Neutrophil (primary cell): ENCODE results near the gene CDKN2B-AS1.
"Not testable (repeated sequence)": the region's sequence is repeated elsewhere in the genome, so short reads cannot be mapped to it uniquely, and the experiment has no call there.

ENCODE experiments used
- H3K27ac ChIP-seq: fragments of 200-600 bp; sonication (generic); 2 replicates; pipeline ENCODE4 v1.5.1; 2016; ENCODE audit warnings: mild to moderate bottlenecking, moderate library complexity
- H3K27me3 ChIP-seq: fragments of 200-600 bp; sonication (generic); 2 replicates; pipeline ENCODE4 v1.6.0; 2016; ENCODE audit warnings: mild to moderate bottlenecking
- H3K36me3 ChIP-seq: fragments of 200-600 bp; sonication (generic); 2 replicates; pipeline ENCODE4 v1.5.1; 2017
- H3K4me1 ChIP-seq, 2 experiments: fragments of 200-600 bp in 1 of 2; sonication (generic) in 1 of 2; 1 replicate in 1 of 2; 2 replicates in 1 of 2; pipeline versions ENCODE4 v1.5.1 to v1.6.1; 2013 to 2016; ENCODE audit warnings: low read depth in 1 of 2, low read length in 1 of 2, mild to moderate bottlenecking in 1 of 2, moderate library complexity in 1 of 2; ENCODE audit not compliant: control insufficient read depth in 1 of 2, insufficient read depth in 1 of 2
- H3K4me3 ChIP-seq, 2 experiments: fragments of 200-600 bp in 1 of 2; sonication (generic) in 1 of 2; 1 replicate in 1 of 2; 2 replicates in 1 of 2; pipeline ENCODE4 v1.5.1; 2013 to 2016; ENCODE audit warnings: low read depth in 1 of 2, low read length in 1 of 2, mild to moderate bottlenecking in 1 of 2, moderate library complexity in 1 of 2
- H3K9me3 ChIP-seq: fragments of 200-600 bp; sonication (generic); 2 replicates; pipeline ENCODE4 v1.5.1; 2016
- CTCF ChIP-seq: fragments of 200-600 bp; sonication (generic); IDR thresholded peaks from 2 replicates; pipeline ENCODE4 v1.5.1; 2016; ENCODE audit warnings: antibody characterized with exemption

Gene CDKN2B-AS1

DNA sequence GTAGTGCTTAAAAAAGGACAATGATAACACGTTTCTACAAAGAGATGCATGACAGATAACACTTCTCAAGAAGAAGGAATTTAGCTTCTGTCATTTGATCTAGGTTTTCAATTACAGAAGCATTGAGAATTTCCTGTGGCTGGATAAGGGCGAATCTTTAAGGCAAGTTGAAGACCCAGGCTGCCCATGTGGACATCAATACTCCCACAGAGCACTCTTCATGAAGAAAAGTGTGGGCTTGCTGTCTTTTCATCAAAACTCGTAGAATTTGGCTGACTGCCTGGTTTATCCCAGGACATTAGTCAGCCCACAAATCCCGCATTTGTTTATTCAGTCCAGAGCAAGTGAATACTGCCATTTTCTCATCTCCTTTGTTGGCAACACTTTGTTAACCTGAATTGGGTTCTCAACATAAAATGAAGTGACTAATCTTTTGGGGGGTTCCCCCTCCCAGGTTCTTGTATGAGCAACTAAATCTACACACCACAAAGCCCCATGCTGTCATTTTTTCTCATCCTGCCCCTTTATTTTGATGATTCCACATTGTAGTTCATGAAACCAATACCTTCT, 57.9 kb downstream of the CDKN2B-AS1 start:
- Histone ChIP-seq H3K36me3 (no peaks in the 10 kb centered on the region), H3K9me3 (no peaks in the 10 kb centered on the region), H3K27me3 (no peaks in the 10 kb centered on the region), H3K4me3 (no peak overlapping the region), H3K27ac (no peak overlapping the region), H3K4me1 (peaks cover 15 to 17% of the 10 kb centered on the region in 2 experiments)
- TF ChIP-seq CTCF = no peak

- TF ChIP-seq CTCF = no peak
- Histone ChIP-seq H3K27me3 (no peaks in the 10 kb centered on the region), H3K4me3 (no peak overlapping the region), H3K36me3 (no peaks in the 10 kb centered on the region), H3K27ac (no peak overlapping the region), H3K4me1 (peaks cover 15 to 17% of the 10 kb centered on the region in 2 experiments), H3K9me3 (no peaks in the 10 kb centered on the region)
These were observed 58.6 kb downstream of the CDKN2B-AS1 start for GRCh38 chr9:22053178-22053577.

DNA sequence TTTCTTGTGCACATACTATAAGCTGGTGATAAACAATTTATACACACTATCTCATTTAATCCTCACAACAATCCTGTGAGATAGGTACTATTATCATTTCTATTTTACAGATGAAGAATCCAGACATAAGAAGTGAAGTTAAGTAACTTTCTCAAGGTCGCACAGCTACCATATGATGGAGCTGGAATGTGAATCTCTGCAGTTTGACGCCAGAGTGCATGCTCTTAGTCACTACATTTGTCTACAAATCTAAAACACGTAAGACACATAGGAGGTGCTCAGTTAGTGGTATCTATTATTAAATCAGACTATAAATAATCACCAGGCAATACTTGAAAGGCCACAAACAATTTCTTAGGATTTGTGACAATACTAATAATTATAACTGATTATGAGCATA, 59.5 kb downstream of the CDKN2B-AS1 start:
- no peak overlapping the region for H3K27ac ChIP-seq
- peaks cover 15 to 17% of the 10 kb centered on the region in 2 experiments for H3K4me1 ChIP-seq
- no peaks in the 10 kb centered on the region for H3K9me3 ChIP-seq
- TF ChIP-seq CTCF = no peak
- no peaks in the 10 kb centered on the region for H3K36me3 ChIP-seq
- H3K4me3 ChIP-seq = no peak overlapping the region
- H3K27me3 ChIP-seq = no peaks in the 10 kb centered on the region

- Histone ChIP-seq H3K4me3 (no peak overlapping the region), H3K36me3 (no peaks in the 10 kb centered on the region), H3K4me1 (peaks cover 15 to 17% of the 10 kb centered on the region in 2 experiments), H3K27me3 (no peaks in the 10 kb centered on the region), H3K27ac (no peak overlapping the region), H3K9me3 (no peaks in the 10 kb centered on the region)
- TF ChIP-seq CTCF = no peak
These were observed 59.9 kb downstream of the CDKN2B-AS1 start for GRCh38 chr9:22054529-22054928.

DNA sequence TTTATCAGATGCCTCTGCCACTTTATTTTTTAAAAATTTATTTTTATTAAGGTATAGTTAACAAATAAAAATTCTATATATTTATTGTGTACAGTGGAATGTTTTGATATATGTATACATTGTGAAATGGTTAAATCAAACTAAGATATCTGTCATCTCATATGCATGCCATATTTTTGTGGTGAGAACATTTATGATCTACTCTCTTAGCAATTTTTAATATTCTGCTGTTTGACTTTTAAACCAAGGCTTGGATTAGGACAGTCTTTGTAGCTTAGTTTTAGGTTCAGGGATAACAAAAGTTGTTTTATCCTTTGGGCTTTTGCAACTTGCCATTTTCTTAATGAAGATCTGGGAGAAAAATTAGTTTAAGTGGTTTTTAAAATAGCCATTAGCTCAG, 60.5 kb downstream of the CDKN2B-AS1 start:
- no peak overlapping the region for H3K27ac ChIP-seq
- no peak for TF ChIP-seq CTCF

DNA sequence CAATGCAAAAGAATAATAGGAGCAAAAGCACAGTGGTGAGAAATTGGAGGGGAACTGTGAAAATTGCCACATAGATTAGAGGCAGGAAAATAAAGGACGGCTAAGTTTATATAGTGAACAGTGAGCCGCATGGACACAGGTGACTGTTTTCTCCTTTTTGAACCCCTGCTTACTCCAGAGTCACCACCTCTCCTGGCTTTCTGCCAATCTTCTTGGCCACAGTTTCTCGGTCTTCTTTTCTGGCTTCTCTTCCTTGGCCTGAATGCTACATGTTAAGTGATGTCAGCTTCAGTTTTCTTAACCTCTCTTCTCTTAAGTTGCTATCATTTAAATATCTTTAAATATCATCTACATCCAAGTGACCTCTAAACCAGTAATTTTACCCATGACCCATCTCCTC, 61.8 kb downstream of the CDKN2B-AS1 start:
- peaks cover under 1 to 3% of the 10 kb centered on the region in 2 experiments for H3K4me1 ChIP-seq
- H3K27me3 ChIP-seq = no peaks in the 10 kb centered on the region
- H3K4me3 ChIP-seq = no peak overlapping the region
- H3K36me3 ChIP-seq = no peaks in the 10 kb centered on the region
- H3K27ac ChIP-seq = no peak overlapping the region
- TF ChIP-seq CTCF = no peak
- no peaks in the 10 kb centered on the region for H3K9me3 ChIP-seq

More for the DNA sequence above, 60.5 kb downstream of the CDKN2B-AS1 start:
- H3K36me3 ChIP-seq = no peaks in the 10 kb centered on the region
- H3K9me3 ChIP-seq = no peaks in the 10 kb centered on the region
- no peak overlapping the region for H3K4me3 ChIP-seq
- no peaks in the 10 kb centered on the region for H3K27me3 ChIP-seq
- H3K4me1 ChIP-seq = peaks cover 14 to 16% of the 10 kb centered on the region in 2 experiments

DNA sequence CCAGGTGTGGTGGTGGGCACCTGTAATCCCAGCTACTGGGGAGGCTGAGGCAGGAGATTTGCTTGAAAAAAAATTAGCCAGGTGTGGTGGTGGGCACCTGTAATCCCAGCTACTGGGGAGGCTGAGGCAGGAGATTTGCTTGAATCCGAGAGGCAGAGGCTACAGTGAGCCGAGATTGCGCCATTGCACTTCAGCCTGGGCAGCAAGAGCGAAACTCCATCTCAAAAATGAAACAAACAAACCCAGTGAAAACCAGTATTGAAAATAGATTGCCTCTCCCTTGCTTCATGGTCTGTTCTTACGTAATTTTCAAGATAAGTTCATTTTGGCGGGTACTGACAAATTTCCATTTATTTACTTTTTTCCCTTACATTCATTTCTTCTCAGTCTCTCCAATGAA, 63.4 kb downstream of the CDKN2B-AS1 start:
- not testable (repeated sequence) for H3K36me3 ChIP-seq, H3K4me1 ChIP-seq, H3K27me3 ChIP-seq, H3K27ac ChIP-seq, H3K9me3 ChIP-seq, H3K4me3 ChIP-seq
